HuH-7 (cell line): ENCODE results near the gene ERBB3.
"Not testable (repeated sequence)": the region's sequence is repeated elsewhere in the genome, so short reads cannot be mapped to it uniquely, and the experiment has no call there.

Experiments
- DNase-seq: peaks from one replicate; pipeline ENCODE4 v3.0.0; 2011; ENCODE audit warnings: low spot score

ERBB3 gene

GRCh38 chr12:56079723-56080555 is at the start of gene ERBB3:
Gene ERBB3 (plus strand): TSS chr12:56080165. CDS start chr12:56080301, 136 bp downstream.
- DNase-seq: peak; percentile 91

DNA sequence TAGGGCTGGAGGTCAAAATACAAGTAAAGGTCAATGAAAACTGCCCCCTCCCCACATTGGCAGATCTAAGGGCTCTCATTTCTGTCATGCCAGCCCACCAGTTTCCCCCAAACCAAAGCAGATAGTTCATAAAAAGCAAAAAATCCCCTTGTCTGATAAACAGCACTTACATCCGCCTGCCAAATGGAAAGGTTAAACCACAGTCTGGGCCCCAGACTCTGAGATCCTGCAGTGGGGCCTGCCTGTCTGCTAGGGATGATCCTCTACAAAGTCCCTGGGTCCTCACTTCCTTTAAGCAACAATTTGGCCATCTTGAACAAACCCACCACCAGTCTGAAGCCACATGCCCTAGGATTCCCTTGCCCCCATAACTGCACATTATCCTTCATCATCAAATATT is 48.0 kb upstream of the ERBB3 start:
- DNase-seq: no peak

DNA sequence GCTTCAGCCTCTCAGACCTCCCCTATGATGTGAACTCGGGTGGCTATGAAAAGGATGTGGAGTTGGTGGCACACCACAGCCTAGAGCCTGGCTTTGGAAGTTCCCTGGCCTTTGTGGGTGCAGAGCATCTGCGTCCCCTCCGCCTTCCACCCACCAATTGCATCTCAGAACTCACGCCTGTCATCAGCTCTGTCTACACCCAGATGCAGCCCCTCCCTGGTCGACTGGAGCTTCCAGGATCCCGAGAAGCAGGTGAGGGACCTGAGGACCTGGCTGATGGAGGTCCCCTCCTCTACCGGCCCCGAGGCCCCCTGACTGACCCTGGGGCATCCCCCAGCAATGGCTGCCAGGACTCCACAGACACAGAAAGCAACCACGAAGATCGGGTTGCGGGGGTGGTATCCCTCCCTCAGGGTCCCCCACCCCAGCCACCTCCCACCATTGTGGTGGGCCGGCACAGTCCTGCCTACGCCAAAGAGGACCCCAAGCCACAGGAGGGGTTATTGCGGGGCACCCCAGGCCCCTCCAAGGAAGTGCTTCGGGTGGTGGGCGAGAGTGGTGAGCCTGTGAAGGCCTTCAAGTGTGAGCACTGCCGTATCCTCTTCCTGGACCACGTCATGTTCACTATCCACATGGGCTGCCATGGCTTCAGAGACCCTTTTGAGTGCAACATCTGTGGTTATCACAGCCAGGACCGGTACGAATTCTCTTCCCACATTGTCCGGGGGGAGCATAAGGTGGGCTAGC is 45.2 kb upstream of the ERBB3 start:
- no peak for DNase-seq

DNA sequence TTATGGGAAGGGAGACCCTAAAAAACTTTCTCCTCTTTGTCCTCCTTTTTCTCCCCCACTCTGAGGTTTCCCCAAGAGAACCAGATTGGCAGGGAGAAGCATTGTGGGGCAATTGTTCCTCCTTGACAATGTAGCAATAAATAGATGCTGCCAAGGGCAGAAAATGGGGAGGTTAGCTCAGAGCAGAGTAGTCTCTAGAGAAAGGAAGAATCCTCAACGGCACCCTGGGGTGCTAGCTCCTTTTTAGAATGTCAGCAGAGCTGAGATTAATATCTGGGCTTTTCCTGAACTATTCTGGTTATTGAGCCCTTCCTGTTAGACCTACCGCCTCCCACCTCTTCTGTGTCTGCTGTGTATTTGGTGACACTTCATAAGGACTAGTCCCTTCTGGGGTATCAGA is 42.8 kb upstream of the ERBB3 start:
- no peak for DNase-seq

- no peak for DNase-seq
Observed at GRCh38 chr12:56038022-56038655, 41.8 kb upstream of the ERBB3 start.

DNA sequence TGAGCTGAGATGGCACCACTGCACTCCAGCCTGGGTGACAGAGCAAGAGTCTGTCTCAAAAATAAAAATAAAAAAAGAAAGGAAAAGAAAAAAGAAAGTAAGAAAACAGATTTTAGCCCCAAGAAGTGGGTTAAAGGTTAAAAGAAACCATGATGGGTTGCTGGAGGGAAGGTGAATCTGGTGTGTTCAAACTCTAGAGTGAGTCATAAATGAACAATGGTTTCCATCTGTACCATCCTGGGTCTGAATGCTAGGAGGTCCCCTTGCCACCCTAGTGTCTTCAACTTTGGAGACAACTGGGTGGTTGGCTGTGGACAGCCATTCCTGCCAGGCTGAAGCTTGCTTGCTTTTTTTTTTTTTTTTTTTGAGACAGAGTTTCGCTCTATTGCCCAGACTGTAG is 39.8 kb upstream of the ERBB3 start:
- DNase-seq: no peak

DNA sequence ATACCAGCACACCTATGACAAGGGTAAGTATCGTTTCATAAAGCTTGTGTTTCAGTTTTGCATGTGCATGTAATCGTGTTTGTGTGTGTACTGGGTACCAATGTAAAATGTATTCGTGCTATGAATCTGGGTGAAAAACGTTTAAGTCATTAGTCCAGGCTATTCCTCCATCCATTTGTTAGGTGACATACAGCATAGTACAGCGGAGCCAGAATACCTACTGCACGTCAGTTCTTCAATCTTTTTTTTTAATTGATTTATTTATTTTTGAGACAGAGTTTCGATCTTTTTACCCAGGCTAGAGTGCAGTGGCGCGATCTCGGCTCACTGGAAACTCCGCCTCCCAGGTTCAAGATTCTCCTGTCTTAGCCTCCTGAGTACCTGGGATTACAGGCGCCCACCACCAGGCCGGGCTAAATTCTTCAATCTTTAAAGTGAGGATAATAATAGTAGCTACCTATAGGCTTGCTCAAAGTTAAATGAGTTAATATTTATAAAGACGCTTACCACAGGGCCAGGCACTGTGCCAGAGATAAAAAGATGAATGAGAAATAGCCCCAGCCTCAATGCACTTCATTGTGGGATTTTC is 38.9 kb upstream of the ERBB3 start:
- no peak for DNase-seq

DNA sequence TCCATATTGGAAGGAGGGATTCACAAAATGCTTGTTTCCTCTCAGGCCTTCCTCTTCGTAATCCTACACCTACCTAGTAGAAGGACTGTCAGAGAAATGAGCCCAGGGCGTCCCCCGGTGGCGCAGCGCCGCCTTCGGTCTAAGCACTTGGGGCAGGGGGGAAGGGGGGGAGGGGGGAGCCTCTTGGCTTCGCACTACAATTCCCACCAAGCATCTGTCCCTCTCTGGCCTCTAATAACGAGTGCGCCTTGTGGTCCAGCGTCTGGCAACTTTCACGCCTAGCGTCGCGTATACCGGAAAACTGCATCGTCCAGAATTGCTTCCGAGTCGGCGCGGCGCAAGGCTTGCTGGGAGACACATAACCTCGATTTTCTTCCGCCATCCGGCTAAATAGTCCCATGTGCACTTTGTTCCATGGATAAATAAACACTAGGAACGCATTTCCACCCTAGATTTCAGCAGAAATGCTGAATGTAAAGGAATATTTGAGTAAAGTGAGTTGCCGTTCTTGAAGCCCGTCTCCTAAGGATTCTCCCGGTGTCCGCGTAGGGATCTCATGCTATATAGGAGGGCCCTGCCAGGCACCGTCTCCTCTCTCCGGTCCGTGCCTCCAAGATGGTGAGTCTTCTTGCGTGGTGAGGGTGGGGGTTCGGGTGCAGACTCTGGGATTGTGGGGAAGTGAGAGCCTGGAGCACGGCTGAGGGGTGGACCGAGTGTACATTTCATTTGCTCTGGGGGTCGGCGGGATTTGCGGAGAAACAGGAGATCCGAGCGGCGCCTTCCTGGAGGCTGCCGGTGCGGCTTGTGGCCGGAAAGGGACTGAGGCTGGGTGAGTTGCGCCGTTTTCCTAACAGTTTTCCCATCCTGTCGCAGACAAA is 38.2 kb upstream of the ERBB3 start, which contains the start of gene RPS26:
RPS26 (plus strand) TSS at position 367 of the 878 bp plus-strand sequence; CDS start at position 616, 249 bp downstream.
- peak; percentile 84 for DNase-seq

DNA sequence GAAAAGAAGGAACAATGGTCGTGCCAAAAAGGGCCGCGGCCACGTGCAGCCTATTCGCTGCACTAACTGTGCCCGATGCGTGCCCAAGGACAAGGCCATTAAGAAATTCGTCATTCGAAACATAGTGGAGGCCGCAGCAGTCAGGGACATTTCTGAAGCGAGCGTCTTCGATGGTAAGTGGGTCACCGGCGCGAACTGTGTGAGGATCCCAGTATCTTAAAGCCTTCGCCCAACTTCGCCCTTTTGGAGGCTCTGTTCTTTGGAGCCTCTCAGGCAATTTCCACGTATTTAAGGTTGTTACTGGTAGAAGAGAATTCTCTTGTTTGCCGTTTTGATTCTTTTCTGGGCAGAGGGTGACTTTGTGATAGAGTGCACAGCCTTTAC is 37.5 kb upstream of the ERBB3 start:
- not testable (repeated sequence) for DNase-seq

DNA sequence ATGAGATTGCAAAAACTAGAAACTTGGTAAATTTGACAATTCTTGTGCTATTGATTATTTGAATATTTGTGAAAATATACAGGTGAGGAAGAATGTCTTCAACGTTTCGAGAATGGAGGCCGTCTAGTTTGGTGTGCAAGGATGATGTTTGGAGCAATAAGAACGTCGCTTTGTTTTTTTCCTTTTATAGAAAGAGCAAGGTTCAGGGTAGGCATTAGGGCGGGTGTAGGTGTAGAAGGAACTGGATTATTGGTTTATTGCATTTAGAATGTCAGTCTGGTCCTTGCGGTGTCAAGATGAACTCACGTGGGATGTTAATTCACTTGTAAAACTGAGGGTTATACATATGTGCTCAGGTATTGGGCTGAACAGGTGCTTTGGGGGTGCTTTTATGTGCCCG is 37.1 kb upstream of the ERBB3 start:
- DNase-seq: no peak

- no peak for DNase-seq
Observed at GRCh38 chr12:56046027-56046780, 33.8 kb upstream of the ERBB3 start.

DNA sequence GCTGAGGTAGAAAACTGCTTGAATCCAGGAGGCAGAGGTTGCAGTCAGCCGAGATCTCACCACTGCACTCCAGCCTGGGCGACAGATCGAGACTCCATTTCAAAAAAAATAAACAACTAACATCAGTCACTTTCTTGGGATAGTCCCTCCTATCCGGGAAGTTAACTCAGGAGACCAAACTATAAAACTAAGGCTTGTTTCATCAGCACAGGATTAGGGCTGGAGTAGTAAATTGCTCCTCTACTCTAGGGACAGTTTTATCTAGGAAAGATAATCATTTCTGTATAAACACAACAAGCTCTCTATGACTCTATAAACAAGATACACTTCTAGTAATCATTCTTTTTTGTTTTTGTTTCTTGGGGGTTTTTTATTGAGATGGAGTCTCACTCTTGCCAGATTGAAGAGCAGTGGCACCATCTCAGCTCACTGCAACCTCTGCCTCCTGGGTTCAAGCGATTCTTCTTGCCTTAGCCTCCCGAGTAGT is 26.5 kb upstream of the ERBB3 start:
- no peak for DNase-seq

- not testable (repeated sequence) for DNase-seq
Observed at GRCh38 chr12:56059964-56060363, 20.0 kb upstream of the ERBB3 start.

GRCh38 chr12:56061982-56062381 is 18.0 kb upstream of the ERBB3 start:
- DNase-seq: no peak

DNA sequence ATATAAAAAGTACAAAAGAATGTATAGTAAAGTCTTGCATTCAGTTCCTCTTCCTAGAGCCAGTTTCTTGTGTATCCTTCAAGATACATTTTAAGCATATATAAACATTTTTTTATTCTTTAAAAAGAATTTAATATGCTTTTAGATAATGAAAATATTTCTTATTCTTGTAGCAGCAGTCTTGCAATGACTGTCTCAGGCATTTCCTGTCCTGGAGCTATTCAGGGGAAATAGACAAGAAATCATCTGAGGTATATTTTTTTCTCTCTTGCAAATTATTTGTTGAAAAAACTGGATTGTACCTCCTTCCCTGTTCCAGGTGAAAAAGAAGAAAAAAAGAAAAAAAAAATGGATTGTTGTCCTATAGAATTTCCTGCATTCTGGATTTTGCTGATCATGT is 17.0 kb upstream of the ERBB3 start:
- DNase-seq: no peak

DNA sequence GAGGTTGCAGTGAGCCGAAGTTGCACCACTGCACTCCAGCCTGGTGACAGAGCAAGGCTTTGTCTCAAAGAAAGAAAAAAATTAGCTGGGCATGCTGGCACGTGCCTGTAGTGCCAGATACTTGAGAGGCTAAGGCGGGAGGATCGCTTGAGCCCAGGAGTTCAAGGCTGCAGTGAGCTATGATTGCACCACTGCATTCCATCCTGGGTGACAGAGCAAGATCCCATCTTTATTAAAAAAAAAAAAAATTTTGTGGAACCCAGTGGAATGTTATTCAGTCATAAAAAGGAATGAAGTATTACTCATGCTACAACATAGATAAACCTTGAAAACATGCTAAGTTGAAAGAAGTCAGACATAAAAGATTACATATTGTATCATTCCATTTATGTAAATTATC is 8.3 kb upstream of the ERBB3 start:
- no peak for DNase-seq

GRCh38 chr12:56074396-56074795 is 5.6 kb upstream of the ERBB3 start:
- no peak for DNase-seq

- DNase-seq: not testable (repeated sequence)
Observed at GRCh38 chr12:56077966-56078365, 2.0 kb upstream of the ERBB3 start.

GRCh38 chr12:56078427-56078826 is 1.5 kb upstream of the ERBB3 start:
- DNase-seq: no peak

DNA sequence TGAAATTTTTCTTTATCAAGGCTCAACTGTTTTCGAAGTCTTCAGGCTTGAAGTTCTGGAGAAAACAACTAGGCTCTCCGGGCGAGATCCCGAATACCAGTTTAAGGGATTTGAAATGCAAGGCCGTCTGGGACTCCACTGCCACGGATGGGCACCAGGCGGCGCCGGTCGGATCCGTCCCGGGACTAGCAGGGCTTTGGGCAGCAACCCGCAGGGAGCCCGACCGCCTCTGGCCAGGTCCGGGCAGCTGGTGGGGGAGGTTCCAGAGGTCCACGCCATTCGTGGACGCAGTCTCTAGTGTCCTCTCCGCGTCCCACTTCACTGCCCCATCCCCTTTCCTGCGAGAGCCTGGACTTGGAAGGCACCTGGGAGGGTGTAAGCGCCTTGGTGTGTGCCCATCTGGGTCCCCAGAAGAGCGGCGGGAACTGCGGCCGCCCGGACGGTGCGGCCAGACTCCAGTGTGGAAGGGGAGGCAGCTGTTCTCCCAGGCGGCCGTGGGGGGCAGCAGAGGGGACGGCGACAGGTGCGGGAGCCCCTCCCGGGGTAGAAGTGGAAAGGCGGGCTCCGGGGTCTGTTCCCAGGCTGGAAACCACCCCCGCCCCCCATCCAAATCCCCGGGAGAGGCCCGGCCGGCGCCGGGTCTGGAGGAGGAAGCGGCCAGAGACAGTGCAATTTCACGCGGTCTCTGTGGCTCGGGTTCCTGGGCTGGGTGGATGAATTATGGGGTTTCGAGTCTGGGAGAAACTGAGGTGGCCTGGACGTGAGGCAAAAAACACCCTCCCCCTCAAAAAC is 838 bp upstream of the ERBB3 start:
- DNase-seq: peak; percentile 92
